Gastroesophageal sphincter (tissue), 3 donors: Measurements from ENCODE around the gene TOP2B.

Source experiments
- EP300 ChIP-seq: sonication (generic); formaldehyde crosslinking; IDR thresholded peaks from one replicate; pipeline ENCODE4 v1.6.1; 2017; ENCODE audit warnings: antibody characterized with exemption, mild to moderate bottlenecking
- POLR2A ChIP-seq, 2 donors: fragments of 450-650 bp; IDR thresholded peaks; one replicate each; pipeline ENCODE4 v1.6.1; 2017; ENCODE audit warnings: antibody characterized with exemption in 2 of 2, mild to moderate bottlenecking in 2 of 2, moderate library complexity in 1 of 2
- POLR2AphosphoS5 ChIP-seq: sonication (generic); formaldehyde crosslinking; IDR thresholded peaks from one replicate; pipeline ENCODE4 v1.6.1; 2017; ENCODE audit warnings: antibody characterized with exemption
- TF ChIP-seq, protein P1 (sequence below), 4 experiments: fragments of 200-600 bp in 2 of 4; fragments of 450-650 bp in 2 of 4; sonication (generic) in 1 of 4; IDR thresholded peaks; one replicate each; pipeline ENCODE4 v1.5.1; 2017 to 2019; ENCODE audit warnings: antibody characterized with exemption in 4 of 4, mild to moderate bottlenecking in 2 of 4, moderate library complexity in 2 of 4

GRCh38 chr3:25707268-25707926, 42.7 kb upstream of the TOP2B start:
- TF ChIP-seq EP300 (no peak), POLR2A (IDR thresholded peaks at IDR 0.05) (no peak), POLR2AphosphoS5 (no peak)
- TF ChIP-seq, protein P1, sequence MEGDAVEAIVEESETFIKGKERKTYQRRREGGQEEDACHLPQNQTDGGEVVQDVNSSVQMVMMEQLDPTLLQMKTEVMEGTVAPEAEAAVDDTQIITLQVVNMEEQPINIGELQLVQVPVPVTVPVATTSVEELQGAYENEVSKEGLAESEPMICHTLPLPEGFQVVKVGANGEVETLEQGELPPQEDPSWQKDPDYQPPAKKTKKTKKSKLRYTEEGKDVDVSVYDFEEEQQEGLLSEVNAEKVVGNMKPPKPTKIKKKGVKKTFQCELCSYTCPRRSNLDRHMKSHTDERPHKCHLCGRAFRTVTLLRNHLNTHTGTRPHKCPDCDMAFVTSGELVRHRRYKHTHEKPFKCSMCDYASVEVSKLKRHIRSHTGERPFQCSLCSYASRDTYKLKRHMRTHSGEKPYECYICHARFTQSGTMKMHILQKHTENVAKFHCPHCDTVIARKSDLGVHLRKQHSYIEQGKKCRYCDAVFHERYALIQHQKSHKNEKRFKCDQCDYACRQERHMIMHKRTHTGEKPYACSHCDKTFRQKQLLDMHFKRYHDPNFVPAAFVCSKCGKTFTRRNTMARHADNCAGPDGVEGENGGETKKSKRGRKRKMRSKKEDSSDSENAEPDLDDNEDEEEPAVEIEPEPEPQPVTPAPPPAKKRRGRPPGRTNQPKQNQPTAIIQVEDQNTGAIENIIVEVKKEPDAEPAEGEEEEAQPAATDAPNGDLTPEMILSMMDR (IDR thresholded peaks at IDR 0.05): no peak
